IMR-90 (cell line): Measurements from ENCODE around the gene RER1. TPM values are rescaled to one million over a fixed set of nuclear protein-coding genes. Genes with fewer than 3 reads are reported as not detected.

Experiments
- ATAC-seq: fragments of 200-7000 bp; cut with Tn5 transposase; 2 replicates; pipeline ENCODE4 v1.9.1; 2020; ENCODE audit warnings: low read depth, mild to moderate bottlenecking, moderate library complexity
- BruUV-seq: library from RNA; stranded (reverse); fragments of 400-500 nt; replicated peaks from 2 replicates; lab custom pipeline; 2021; lab: Mats Ljungman, UMichigan
- CTCF ChIA-PET: fragments of 300-600 bp; formaldehyde crosslinking; extraction: SDS; loops from one replicate; lab custom pipeline; 2021; ENCODE audit warnings: antibody characterized with exemption; lab: Yijun Ruan, JAX
- POLR2A ChIA-PET: fragments of 300-600 bp; sonication (Branson Sonifier 250); formaldehyde crosslinking; loops from one replicate; lab custom pipeline; 2022; ENCODE audit warnings: antibody characterized with exemption; ENCODE audit not compliant: unreplicated experiment; lab: Charles Lee
- DNase-seq: peaks from one replicate; pipeline ENCODE4 v3.0.0; 2013
- H2AFZ ChIP-seq: replicated peaks from 2 replicates; pipeline ENCODE3; 2013; ENCODE audit warnings: low read length, mild to moderate bottlenecking; ENCODE audit not compliant: poor library complexity
- H2AK5ac ChIP-seq: 2 replicates; pipeline ENCODE4 v1.6.1; 2013; ENCODE audit warnings: low read depth, low read length, inconsistent platforms
- H2AK9ac ChIP-seq: replicated peaks from 2 replicates; pipeline ENCODE3; 2013; ENCODE audit warnings: mild to moderate bottlenecking, low read depth, low read length, moderate library complexity; ENCODE audit not compliant: poor library complexity
- H2BK120ac ChIP-seq: 2 replicates; pipeline ENCODE4 v1.6.1; 2013; ENCODE audit warnings: low read depth, low read length, inconsistent platforms
- H2BK15ac ChIP-seq: 3 replicates; pipeline ENCODE4 v1.6.1; 2013; ENCODE audit warnings: low read depth, low read length, inconsistent platforms
- H2BK20ac ChIP-seq: 2 replicates; pipeline ENCODE4 v1.6.1; 2013; ENCODE audit warnings: low read depth, mild to moderate bottlenecking, inconsistent platforms, low read length, moderate library complexity
- H2BK5ac ChIP-seq: 2 replicates; pipeline ENCODE4 v1.6.1; 2013; ENCODE audit warnings: mild to moderate bottlenecking, low read depth, low read length, inconsistent platforms; ENCODE audit not compliant: poor library complexity, severe bottlenecking
- H3K14ac ChIP-seq: replicated peaks from 2 replicates; pipeline ENCODE4 v1.6.1; 2013; ENCODE audit warnings: low read depth, low read length, inconsistent platforms
- H3K18ac ChIP-seq: 2 replicates; pipeline ENCODE4 v1.6.1; 2013; ENCODE audit warnings: low read depth, low read length, control low read depth
- H3K23ac ChIP-seq: 2 replicates; pipeline ENCODE4 v1.6.1; 2013; ENCODE audit warnings: low read depth, low read length, inconsistent platforms
- H3K27ac ChIP-seq: 2 replicates; pipeline ENCODE4 v1.5.1; 2013; ENCODE audit warnings: mild to moderate bottlenecking, control low read depth, low read length; ENCODE audit not compliant: insufficient read depth
- H3K27me3 ChIP-seq: 2 replicates; pipeline ENCODE4 v1.6.1; 2013; ENCODE audit warnings: low read length; ENCODE audit not compliant: control insufficient read depth, insufficient read depth
- H3K36me3 ChIP-seq: 2 replicates; pipeline ENCODE4 v1.6.1; 2013; ENCODE audit warnings: low read length, mixed read lengths; ENCODE audit not compliant: control insufficient read depth, insufficient read depth
- H3K4ac ChIP-seq: 2 replicates; pipeline ENCODE4 v1.6.1; 2013; ENCODE audit warnings: low read depth, low read length, inconsistent platforms
- H3K4me1 ChIP-seq: 2 replicates; pipeline ENCODE4 v1.6.1; 2013; ENCODE audit warnings: low read length, mixed read lengths; ENCODE audit not compliant: control insufficient read depth, insufficient read depth
- H3K4me2 ChIP-seq: 2 replicates; pipeline ENCODE4 v1.6.1; 2013; ENCODE audit warnings: low read depth, mild to moderate bottlenecking, control low read depth, low read length, moderate library complexity
- H3K4me3 ChIP-seq: 2 replicates; pipeline ENCODE4 v1.5.1; 2013; ENCODE audit warnings: low read depth, mild to moderate bottlenecking, control low read depth, low read length, moderate library complexity; ENCODE audit not compliant: insufficient read depth
- H3K56ac ChIP-seq: 2 replicates; pipeline ENCODE4 v1.6.1; 2013; ENCODE audit warnings: low read length, inconsistent platforms; ENCODE audit not compliant: insufficient read depth; ENCODE audit errors: extremely low read depth
- H3K79me1 ChIP-seq, 2 experiments: 2 replicates each; pipeline ENCODE4 v1.6.1; 2013; ENCODE audit warnings: low read length in 2 of 2, inconsistent platforms in 1 of 2, low read depth in 1 of 2
- H3K9ac ChIP-seq: 2 replicates; pipeline ENCODE4 v1.6.1; 2013; ENCODE audit warnings: low read depth, low read length, control low read depth
- H3K9me1 ChIP-seq: 2 replicates; pipeline ENCODE4 v1.6.1; 2013; ENCODE audit warnings: low read length, inconsistent platforms; ENCODE audit not compliant: insufficient read depth
- H3K9me3 ChIP-seq: 2 replicates; pipeline ENCODE4 v1.6.1; 2013; ENCODE audit warnings: low read length; ENCODE audit not compliant: control insufficient read depth, insufficient read depth
- H4K20me1 ChIP-seq: 2 replicates; pipeline ENCODE4 v1.6.1; 2013; ENCODE audit warnings: low read length, inconsistent platforms; ENCODE audit not compliant: insufficient read depth
- H4K5ac ChIP-seq: 2 replicates; pipeline ENCODE4 v1.6.1; 2013; ENCODE audit warnings: mild to moderate bottlenecking, low read depth, low read length, control low read depth
- H4K8ac ChIP-seq, 2 experiments: 2 replicates each; pipeline ENCODE4 v1.6.1; 2013; ENCODE audit warnings: low read depth in 2 of 2, low read length in 2 of 2, control low read depth in 1 of 2, inconsistent platforms in 1 of 2
- H4K91ac ChIP-seq: 2 replicates; pipeline ENCODE4 v1.6.1; 2013; ENCODE audit warnings: low read depth, low read length, inconsistent platforms; ENCODE audit not compliant: insufficient read depth
- MAZ ChIP-seq: IDR thresholded peaks from 2 replicates; pipeline ENCODE4 v1.6.1; 2012; ENCODE audit warnings: low read depth, mild to moderate bottlenecking, low read length, improper control_type of control experiment, moderate library complexity, borderline replicate concordance
- NFE2L2 ChIP-seq: fragments of 150-350 bp; IDR thresholded peaks from 2 replicates; pipeline ENCODE4 v1.6.1; 2016; ENCODE audit warnings: low read depth, mild to moderate bottlenecking, low read length
- POLR2A ChIP-seq: IDR thresholded peaks from 2 replicates; pipeline ENCODE4 v1.6.1; 2012; ENCODE audit warnings: mild to moderate bottlenecking, low read depth, low read length
- SMC3 ChIP-seq: fragments of 150-350 bp; IDR thresholded peaks from 2 replicates; pipeline ENCODE4 v1.6.1; 2016; ENCODE audit warnings: low read depth, mild to moderate bottlenecking, antibody characterized with exemption, low read length, moderate library complexity
- WGBS, 2 experiments: methylation state at CpG; one replicate each; pipeline versions ENCODE4 v1.1.5 to v1.1.7; 2013; ENCODE audit warnings: missing lambda C conversion rate in 2 of 2; ENCODE audit not compliant: insufficient read length in 1 of 2; ENCODE audit errors: extremely low coverage in 2 of 2; 5-methylcytosine and 5-hydroxymethylcytosine counted together
- dilution Hi-C: fragments of 300-500 bp; cut with HindIII; formaldehyde crosslinking; loops from one replicate; pipeline ENCODE4 v1.14.3; 2018; ENCODE audit warnings: low sequenced_read_pairs; ENCODE audit not compliant: unreplicated experiment
- in situ Hi-C: fragments of 300-500 bp; cut with MboI; formaldehyde crosslinking; loops from 3 replicates; pipeline ENCODE4 v1.14.3; 2019; ENCODE audit warnings: low sequenced_read_pairs, inconsistent platforms, mixed read lengths
- intact Hi-C: fragments of 100-400 bp; cut with micrococcal nuclease; formaldehyde crosslinking; loops from 2 replicates; pipeline ENCODE4 v1.10.0; 2022
- polyA plus RNA-seq, 3 experiments: library from polyadenylated mRNA; depleted of rRNA; stranded (reverse); fragments of >200 nt; gene quantifications; 2 replicates each; pipeline ENCODE4 v1.2.3, GENCODE V29; 2012; ENCODE audit warnings: low replicate concordance in 1 of 3
- total RNA-seq: library from RNA; depleted of rRNA; stranded (reverse); fragments of >200 nt; gene quantifications from 2 replicates; pipeline ENCODE4 v1.2.3, GENCODE V29; 2012

The RER1 gene
- total and polyA plus RNA-seq, 2 of the 4 experiments (the other 2 are of a cell fraction), result 47.1 to 240 TPM

DNA sequence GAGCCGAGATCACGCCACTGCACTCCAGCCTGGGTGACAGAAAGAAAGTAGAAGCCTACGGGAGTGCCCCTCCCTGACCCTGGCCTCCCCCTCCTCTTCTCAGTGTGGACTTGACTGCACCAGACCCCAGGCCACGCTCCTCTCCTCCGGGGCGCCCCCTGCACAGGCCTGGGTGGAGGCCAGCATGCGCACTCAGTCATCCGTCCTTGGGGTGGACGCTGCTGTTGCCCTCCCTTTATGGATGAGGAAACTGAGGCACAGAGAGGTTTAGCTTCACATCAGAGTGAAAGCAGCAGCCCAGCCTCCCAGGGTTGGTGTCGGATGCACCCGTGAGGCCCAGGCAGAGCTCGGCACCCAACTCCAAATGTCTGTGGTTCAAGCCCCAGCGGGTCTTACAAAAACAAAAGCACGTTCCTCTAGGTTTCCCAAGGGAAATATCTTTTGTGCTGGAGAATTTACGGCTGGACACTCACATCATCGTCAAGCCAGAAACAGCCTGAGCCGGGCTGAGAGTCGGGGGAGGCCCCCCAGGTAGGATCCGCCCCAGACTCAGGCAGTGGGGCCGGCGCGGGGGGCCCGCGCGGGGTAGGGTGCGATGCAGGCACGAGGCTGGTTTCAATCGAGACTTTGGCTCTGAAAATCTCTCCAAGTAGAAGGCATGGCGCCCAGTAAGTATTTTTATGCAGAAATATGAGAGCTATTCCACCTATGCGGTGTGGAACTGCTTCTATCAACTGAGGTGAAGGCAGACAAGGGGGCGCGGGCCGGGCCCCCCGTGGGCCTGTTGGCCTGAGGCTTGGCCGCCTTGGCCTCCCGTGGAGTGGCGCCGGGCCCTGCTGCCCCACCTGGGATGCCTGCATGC, 36.9 kb upstream of the RER1 start:
- ATAC-seq (no peak), DNase-seq (no peak)
- in situ Hi-C loops (loop anchor here (25.0 kb wide), 1 partner anchor 392 kb away; no protein-coding TSS in a partner anchor), dilution Hi-C loops (no loop called here), intact Hi-C loops (no loop called here)
- H4K5ac ChIP-seq, result no peak overlapping the region
- H3K23ac ChIP-seq, result no peak overlapping the region
- H2AK9ac ChIP-seq, result no peak overlapping the region
- no peak overlapping the region for H2AFZ ChIP-seq
- H3K56ac ChIP-seq, result no peak overlapping the region
- H2BK20ac ChIP-seq, result no peak overlapping the region
- H2BK15ac ChIP-seq, result no peak overlapping the region
- BruUV-seq, result no TSS peak
- H3K18ac ChIP-seq, result no peak overlapping the region
- H3K9me3 ChIP-seq, result no peaks in the 10 kb centered on the region
- no peaks in the 10 kb centered on the region for H3K79me1 ChIP-seq
- H3K36me3 ChIP-seq, result no peaks in the 10 kb centered on the region
- no peaks in the 10 kb centered on the region for H4K20me1 ChIP-seq
- WGBS, 2 experiments, result 66% methylated on average over 16 of the region's 38 CpGs; no CpG with 5 or more reads in 1 of the 2 experiments
- no peak overlapping the region for H3K14ac ChIP-seq
- H3K4ac ChIP-seq, result no peak overlapping the region
- no peak overlapping the region for H3K4me3 ChIP-seq
- no peaks in the 10 kb centered on the region for H3K27me3 ChIP-seq
- TF ChIP-seq MAZ, result no peak
- no peak for TF ChIP-seq SMC3
- no peak for TF ChIP-seq POLR2A
- no peak for TF ChIP-seq NFE2L2
- H2BK5ac ChIP-seq, result no peak overlapping the region
- POLR2A ChIA-PET, result no interaction called here
- CTCF ChIA-PET, result no interaction called here
- no peaks in the 10 kb centered on the region for H3K9me1 ChIP-seq
- no peak overlapping the region for H3K4me2 ChIP-seq
- no peak overlapping the region for H3K27ac ChIP-seq
- no peak overlapping the region for H2BK120ac ChIP-seq
- H4K8ac ChIP-seq, result no peak overlapping the region
- H3K9ac ChIP-seq, result no peak overlapping the region
- H4K91ac ChIP-seq, result no peak overlapping the region
- no peak overlapping the region for H2AK5ac ChIP-seq
- no peaks in the 10 kb centered on the region for H3K4me1 ChIP-seq
